ENCODE results near the gene FIGNL2. TPM values are rescaled to one million over a fixed set of nuclear protein-coding genes. Genes with fewer than 3 reads are reported as not detected.
"Not testable (repeated sequence)": the region's sequence is repeated elsewhere in the genome, so short reads cannot be mapped to it uniquely, and the experiment has no call there.

The FIGNL2 gene
- total and polyA plus RNA-seq, 8 donors, result 0.09 to 0.47 (median 0.15) TPM

- Histone ChIP-seq H3K4me3 (no peak overlapping the region), H3K27ac (no peak overlapping the region), H3K4me1 (no peaks in the 10 kb centered on the region), H3K9me3 (no peaks in the 10 kb centered on the region), H3K36me3 (no peaks in the 10 kb centered on the region), H3K27me3 (no peaks in the 10 kb centered on the region)
- TF ChIP-seq, protein P1, sequence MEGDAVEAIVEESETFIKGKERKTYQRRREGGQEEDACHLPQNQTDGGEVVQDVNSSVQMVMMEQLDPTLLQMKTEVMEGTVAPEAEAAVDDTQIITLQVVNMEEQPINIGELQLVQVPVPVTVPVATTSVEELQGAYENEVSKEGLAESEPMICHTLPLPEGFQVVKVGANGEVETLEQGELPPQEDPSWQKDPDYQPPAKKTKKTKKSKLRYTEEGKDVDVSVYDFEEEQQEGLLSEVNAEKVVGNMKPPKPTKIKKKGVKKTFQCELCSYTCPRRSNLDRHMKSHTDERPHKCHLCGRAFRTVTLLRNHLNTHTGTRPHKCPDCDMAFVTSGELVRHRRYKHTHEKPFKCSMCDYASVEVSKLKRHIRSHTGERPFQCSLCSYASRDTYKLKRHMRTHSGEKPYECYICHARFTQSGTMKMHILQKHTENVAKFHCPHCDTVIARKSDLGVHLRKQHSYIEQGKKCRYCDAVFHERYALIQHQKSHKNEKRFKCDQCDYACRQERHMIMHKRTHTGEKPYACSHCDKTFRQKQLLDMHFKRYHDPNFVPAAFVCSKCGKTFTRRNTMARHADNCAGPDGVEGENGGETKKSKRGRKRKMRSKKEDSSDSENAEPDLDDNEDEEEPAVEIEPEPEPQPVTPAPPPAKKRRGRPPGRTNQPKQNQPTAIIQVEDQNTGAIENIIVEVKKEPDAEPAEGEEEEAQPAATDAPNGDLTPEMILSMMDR (IDR thresholded peaks at IDR 0.05), result no peak
- no peak for FAIRE-seq
- intact Hi-C loops (cut with DNase I), result no loop called here
- DNase-seq, result no peak
- 65 to 84% methylated on average over 3 of the region's 3 CpGs for whole genome bisulfite sequencing, 2 donors
- ATAC-seq, result no peak
Measured at GRCh38 chr12:51809193-51809592, 39.3 kb downstream of the FIGNL2 start.

DNA sequence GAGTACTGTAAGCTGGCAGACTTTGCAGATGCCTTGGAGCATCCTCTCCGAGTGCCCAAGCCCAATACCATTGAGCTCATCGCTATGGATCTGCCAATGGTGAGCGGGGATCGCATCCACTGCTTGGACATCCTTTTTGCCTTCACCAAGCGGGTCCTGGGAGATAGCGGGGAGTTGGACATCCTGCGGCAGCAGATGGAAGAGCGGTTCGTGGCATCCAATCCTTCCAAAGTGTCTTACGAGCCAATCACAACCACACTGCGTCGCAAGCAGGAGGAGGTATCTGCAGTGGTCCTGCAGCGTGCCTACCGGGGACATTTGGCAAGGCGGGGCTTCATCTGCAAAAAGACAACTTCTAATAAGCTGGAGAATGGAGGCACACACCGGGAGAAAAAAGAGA lies 41.6 kb downstream of the FIGNL2 start:
- FAIRE-seq (no peak), ATAC-seq (no peak)
- H3K27me3 ChIP-seq, result no peaks in the 10 kb centered on the region

GRCh38 chr12:51801027-51801426 lies 47.5 kb downstream of the FIGNL2 start:
- Histone ChIP-seq H3K4me3 (no peak overlapping the region), H3K27ac (no peak overlapping the region), H3K9me3 (no peaks in the 10 kb centered on the region), H3K4me1 (no peaks in the 10 kb centered on the region), H3K27me3 (no peaks in the 10 kb centered on the region), H3K36me3 (no peaks in the 10 kb centered on the region)
- intact Hi-C loops (cut with DNase I), result no loop called here
- DNase-seq (no peak), ATAC-seq (no peak), FAIRE-seq (no peak)
- TF ChIP-seq, protein P1 (IDR thresholded peaks at IDR 0.05), result no peak
- WGBS, 2 donors, result 82 to 100% methylated on average over 1 of the region's 1 CpG

More for the DNA sequence above, 41.6 kb downstream of the FIGNL2 start:
- intact Hi-C loops (cut with DNase I), result no loop called here
- no peaks in the 10 kb centered on the region for H3K4me1 ChIP-seq
- H3K27ac ChIP-seq, result no peak overlapping the region
- no peaks in the 10 kb centered on the region for H3K36me3 ChIP-seq
- TF ChIP-seq, protein P1 (IDR thresholded peaks at IDR 0.05), result no peak
- H3K9me3 ChIP-seq, result no peaks in the 10 kb centered on the region
- no peak for DNase-seq
- WGBS, 2 donors, result 90 to 93% methylated on average over 16 of the region's 16 CpGs
- H3K4me3 ChIP-seq, result no peak overlapping the region

DNA sequence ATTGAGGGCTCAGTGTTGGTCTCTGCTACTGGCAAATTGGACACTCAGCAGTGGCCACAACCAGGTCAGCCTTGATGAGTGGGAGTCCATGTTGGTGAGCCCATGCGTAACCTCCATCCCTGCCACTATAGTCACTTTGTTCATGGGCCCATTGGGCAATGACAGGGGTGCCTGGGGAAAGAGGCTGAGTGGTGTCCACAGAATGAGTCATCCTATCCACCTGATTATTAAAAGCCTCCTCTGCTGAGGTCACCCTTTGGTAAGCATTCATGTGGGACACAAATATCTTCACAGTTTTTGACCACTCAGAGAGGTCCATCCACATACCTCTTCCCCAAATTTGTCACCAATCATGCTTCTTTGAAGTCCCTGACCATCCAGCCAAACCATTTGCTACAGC lies 50.0 kb downstream of the FIGNL2 start:
- no peak overlapping the region for H3K27ac ChIP-seq
- DNase-seq, result no peak

DNA sequence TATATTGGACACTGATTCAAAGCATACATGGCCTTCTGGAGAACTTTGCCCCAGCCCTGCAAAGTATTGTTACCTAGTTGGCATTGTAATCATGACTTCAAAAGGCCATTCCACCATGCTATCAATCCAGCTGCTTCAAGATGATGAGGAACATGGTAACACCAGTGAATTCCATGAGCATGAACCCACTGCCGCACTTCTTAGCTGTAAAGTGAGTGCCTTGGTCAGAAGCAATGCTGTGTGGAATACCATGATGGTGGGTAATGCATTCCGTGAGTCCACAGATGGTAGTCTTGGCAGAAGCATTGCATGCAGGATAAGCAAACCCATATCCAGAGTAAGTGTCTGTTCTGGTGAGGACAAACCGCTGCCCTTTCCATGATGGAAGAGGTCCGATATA lies 50.5 kb downstream of the FIGNL2 start:
- DNase-seq; H3K36me3 ChIP-seq; H3K4me1 ChIP-seq; H3K27ac ChIP-seq; H3K9me3 ChIP-seq; H3K4me3 ChIP-seq; ATAC-seq; FAIRE-seq; intact Hi-C loops (cut with DNase I); H3K27me3 ChIP-seq: not testable (repeated sequence)
- WGBS, 2 donors, result 96 to 99% methylated on average over 4 of the region's 4 CpGs

More for the DNA sequence above, 50.0 kb downstream of the FIGNL2 start:
- TF ChIP-seq, protein P1 (IDR thresholded peaks at IDR 0.05), result no peak
- FAIRE-seq (no peak), ATAC-seq (no peak)
- H3K4me1 ChIP-seq, result no peaks in the 10 kb centered on the region
- no peak overlapping the region for H3K4me3 ChIP-seq
- intact Hi-C loops (cut with DNase I), result no loop called here
- WGBS, 2 donors, result 100% methylated on average over 1 of the region's 1 CpG
- no peaks in the 10 kb centered on the region for H3K9me3 ChIP-seq
- H3K36me3 ChIP-seq, result no peaks in the 10 kb centered on the region
- H3K27me3 ChIP-seq, result no peaks in the 10 kb centered on the region
